ENCODE results near the gene DPEP1. TPM values are rescaled to one million over a fixed set of nuclear protein-coding genes. Genes with fewer than 3 reads are reported as not detected.
A peak's percentile ranks its signal among the peaks of the same experiment; 100 is the strongest.
"Not testable (repeated sequence)": the region's sequence is repeated elsewhere in the genome, so short reads cannot be mapped to it uniquely, and the experiment has no call there.

DPEP1 gene
- total RNA-seq, 1 donor from 2014 or later, result 0.36 TPM

DNA sequence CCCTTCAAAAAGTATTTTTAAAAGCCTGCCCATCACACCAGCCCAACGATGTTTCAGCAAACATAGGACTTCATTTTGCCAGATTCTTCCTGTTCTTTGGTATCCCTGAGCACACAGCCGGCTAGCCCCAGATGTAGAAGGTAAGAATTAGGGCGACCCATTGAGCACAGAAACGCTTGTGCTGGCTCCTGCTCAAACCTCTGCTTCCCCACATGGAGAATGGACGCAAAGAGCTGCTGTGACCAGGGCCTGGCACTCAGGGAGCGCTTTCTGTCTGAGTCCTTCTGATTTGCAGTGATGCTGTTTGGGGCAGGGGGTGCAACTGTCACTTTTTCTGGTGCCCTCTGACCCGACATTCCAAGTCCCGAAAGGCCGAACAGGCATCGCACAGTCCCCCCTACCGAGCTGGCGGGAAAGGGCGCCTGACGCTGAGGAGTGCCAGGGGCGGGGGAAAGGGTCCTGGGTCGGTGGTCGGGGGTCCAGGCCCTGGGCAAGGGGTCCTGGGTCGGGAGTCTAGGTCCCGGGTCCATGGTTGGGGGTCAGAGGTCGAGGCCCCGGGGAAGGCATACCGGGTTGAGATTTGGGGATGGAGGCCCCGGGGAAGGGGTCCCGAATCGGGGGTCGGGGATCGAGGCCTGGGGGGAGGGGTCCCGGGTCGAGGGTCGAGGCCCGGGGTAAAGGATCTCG lies 43.1 kb downstream of the DPEP1 start:
- no peak for DNase-seq (ENCODE audit: low spot score in 2 of 2, unreplicated experiment in 2 of 2)
- Mint-ChIP-seq H3K27ac (peak overlapping the region; percentile 53), H3K4me1 (peaks cover 15% of the 10 kb centered on the region)

DNA sequence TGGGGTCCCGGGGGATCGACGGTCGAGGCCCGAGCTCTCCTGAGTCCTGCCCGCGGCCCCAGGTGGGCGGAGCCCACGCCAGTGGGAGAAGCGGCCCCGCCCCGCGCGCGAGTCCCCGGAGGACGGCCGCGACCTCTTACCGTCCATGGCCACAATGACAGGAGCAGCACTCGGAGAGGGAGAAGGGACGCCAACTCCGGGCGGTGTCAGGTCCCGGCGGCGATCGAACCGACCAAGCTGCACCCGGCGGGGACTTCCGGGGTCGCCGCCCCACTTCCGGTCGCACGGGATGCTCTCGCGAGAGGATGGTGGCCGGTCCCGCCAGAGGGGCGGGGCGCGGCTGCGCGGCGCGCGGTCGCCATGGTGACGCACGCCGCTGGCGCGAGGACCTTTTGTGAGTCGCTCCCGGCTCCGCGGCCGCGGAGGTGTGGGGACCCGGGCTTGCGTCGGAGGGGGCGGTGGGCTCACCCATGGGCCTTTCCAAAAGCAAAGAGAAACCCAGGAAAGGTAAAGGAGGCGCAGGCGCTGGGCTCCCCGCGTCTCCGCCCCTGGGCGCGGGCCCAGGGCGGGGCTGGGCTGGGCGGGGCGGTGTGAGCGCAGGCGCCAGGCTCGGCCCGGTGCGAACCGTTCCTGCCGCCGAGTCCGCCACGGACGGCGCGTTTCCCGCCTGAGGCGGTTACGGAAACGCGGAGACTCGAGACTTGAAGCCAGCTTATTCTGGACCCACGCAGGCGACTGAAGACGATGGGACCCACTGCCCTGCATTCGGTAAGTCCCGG lies 44.2 kb downstream of the DPEP1 start, which contains the start of the genes CHMP1A and SPATA33:
Gene CHMP1A, minus strand, starts transcription at position 267 of the 779 bp plus-strand sequence. Its CDS starts 120 bp downstream, at position 147.
Gene SPATA33, plus strand, starts transcription at position 395 of the 779 bp plus-strand sequence. Its CDS starts 76 bp downstream, at position 471.
- DNase-seq (ENCODE audit: low spot score in 2 of 2, unreplicated experiment in 2 of 2), result peak; percentile 93 to 96
- H3K4me3 Mint-ChIP-seq, result peak within 1 kb of the TSS; percentile 84
- TF ChIP-seq, protein P1, sequence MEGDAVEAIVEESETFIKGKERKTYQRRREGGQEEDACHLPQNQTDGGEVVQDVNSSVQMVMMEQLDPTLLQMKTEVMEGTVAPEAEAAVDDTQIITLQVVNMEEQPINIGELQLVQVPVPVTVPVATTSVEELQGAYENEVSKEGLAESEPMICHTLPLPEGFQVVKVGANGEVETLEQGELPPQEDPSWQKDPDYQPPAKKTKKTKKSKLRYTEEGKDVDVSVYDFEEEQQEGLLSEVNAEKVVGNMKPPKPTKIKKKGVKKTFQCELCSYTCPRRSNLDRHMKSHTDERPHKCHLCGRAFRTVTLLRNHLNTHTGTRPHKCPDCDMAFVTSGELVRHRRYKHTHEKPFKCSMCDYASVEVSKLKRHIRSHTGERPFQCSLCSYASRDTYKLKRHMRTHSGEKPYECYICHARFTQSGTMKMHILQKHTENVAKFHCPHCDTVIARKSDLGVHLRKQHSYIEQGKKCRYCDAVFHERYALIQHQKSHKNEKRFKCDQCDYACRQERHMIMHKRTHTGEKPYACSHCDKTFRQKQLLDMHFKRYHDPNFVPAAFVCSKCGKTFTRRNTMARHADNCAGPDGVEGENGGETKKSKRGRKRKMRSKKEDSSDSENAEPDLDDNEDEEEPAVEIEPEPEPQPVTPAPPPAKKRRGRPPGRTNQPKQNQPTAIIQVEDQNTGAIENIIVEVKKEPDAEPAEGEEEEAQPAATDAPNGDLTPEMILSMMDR (IDR thresholded peaks at IDR 0.05; ENCODE audit: unreplicated experiment), result no peak
- H3K4me1 Mint-ChIP-seq, result peaks cover 15% of the 10 kb centered on the region
- no peaks in the 10 kb centered on the region for H3K27me3 Mint-ChIP-seq (ENCODE audit: low read depth)
- H3K9me3 Mint-ChIP-seq, result no peaks in the 10 kb centered on the region
- peak within 1 kb of the TSS; percentile 92 for H3K27ac Mint-ChIP-seq
- peaks cover 27% of the 10 kb centered on the region for H3K36me3 Mint-ChIP-seq

More for the DNA sequence above, 43.1 kb downstream of the DPEP1 start:
- Mint-ChIP-seq H3K9me3 (no peaks in the 10 kb centered on the region), H3K36me3 (peaks cover 24% of the 10 kb centered on the region), H3K4me3 (peak overlapping the region; percentile 84), H3K27me3 (ENCODE audit: low read depth) (no peaks in the 10 kb centered on the region)
- TF ChIP-seq, protein P1 (IDR thresholded peaks at IDR 0.05; ENCODE audit: unreplicated experiment), result no peak

DNA sequence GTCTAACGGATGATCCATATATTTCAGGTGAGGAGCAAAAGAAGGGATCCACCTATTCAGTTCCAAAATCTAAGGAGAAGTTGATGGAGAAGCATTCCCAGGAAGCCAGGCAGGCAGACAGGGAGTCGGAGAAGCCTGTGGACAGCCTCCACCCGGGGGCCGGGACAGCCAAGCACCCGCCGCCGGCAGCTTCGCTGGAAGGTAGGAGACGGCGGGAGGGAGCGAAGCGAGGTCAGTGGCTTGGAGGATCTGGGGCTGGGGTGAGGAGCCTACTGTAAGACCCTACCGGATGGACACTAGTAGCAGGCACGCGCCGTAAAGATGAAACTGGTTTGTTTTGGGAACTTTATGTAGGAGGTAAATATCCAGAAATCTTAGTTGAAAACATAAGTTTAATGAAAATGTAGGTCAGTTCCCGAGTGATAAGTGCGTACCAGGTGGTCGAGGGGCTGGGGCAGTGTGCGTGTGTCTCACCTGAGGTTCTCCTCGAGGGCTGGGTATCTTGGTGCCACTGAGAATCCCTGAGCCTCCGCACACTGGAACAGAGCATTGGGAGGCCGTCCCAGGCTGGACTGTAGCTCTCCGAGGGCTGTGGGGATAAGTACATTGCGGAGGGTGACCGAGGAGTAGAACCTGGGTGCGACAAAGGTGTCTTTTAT lies 44.9 kb downstream of the DPEP1 start:
- Mint-ChIP-seq H3K4me3 (peak overlapping the region; percentile 84), H3K27me3 (ENCODE audit: low read depth) (no peaks in the 10 kb centered on the region), H3K4me1 (peaks cover 15% of the 10 kb centered on the region), H3K36me3 (peaks cover 28% of the 10 kb centered on the region), H3K27ac (peak overlapping the region; percentile 92), H3K9me3 (no peaks in the 10 kb centered on the region)
- DNase-seq (ENCODE audit: low spot score in 2 of 2, unreplicated experiment in 2 of 2), result no peak
- TF ChIP-seq, protein P1 (IDR thresholded peaks at IDR 0.05; ENCODE audit: unreplicated experiment), result no peak

DNA sequence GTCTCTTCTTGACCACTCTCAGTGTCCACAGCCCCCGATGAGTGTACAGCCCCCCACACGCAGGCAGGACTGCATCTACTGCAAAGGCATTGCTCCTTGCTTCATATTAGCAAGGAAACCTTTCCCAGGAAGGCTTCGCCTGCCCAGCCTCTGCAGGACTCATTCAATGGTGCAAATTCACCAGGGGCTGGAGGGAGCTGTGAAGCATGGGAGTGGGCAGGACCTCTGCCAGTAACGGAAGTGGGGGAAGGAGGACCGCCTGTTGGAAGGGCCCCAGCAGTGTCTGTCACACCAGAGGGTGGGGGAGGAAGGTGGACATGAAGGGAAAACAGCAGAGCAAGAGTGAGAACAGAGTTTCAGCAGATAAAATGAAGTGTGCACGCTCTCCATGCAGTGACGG lies 46.7 kb downstream of the DPEP1 start:
- H3K27ac Mint-ChIP-seq, result no peak overlapping the region
- TF ChIP-seq, protein P1 (IDR thresholded peaks at IDR 0.05; ENCODE audit: unreplicated experiment), result no peak
- H3K4me3 Mint-ChIP-seq, result peak overlapping the region; percentile 30
- H3K36me3 Mint-ChIP-seq, result peaks cover 37% of the 10 kb centered on the region
- DNase-seq (ENCODE audit: low spot score in 2 of 2, unreplicated experiment in 2 of 2), result no peak
- peaks cover 15% of the 10 kb centered on the region for H3K4me1 Mint-ChIP-seq
- no peaks in the 10 kb centered on the region for H3K9me3 Mint-ChIP-seq
- H3K27me3 Mint-ChIP-seq (ENCODE audit: low read depth), result no peaks in the 10 kb centered on the region

DNA sequence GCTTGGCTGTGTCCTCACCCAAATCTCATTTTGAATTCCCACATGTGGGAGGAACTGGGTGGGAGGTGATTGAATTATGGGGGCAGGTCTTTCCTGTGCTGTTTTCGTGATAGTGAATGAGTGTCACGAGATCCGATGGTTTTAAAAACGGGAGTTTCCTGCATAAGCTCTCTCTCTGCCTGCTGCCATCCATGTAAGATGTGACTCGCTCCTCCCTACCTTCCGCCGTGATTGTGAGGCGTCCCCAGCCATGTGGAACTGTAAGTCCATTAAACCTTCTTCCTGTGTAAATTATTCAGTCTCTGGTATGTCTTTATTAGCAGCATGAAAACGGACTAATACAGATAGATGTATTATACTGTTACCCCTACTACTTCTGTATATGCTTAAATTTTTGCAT lies 47.8 kb downstream of the DPEP1 start:
- Mint-ChIP-seq H3K27me3 (ENCODE audit: low read depth) (no peaks in the 10 kb centered on the region), H3K36me3 (peaks cover 40% of the 10 kb centered on the region), H3K27ac (no peak overlapping the region), H3K9me3 (peaks cover 2% of the 10 kb centered on the region), H3K4me1 (peaks cover 15% of the 10 kb centered on the region), H3K4me3 (no peak overlapping the region)
- DNase-seq (ENCODE audit: low spot score in 2 of 2, unreplicated experiment in 2 of 2), result no peak
- TF ChIP-seq, protein P1 (IDR thresholded peaks at IDR 0.05; ENCODE audit: unreplicated experiment), result no peak

DNA sequence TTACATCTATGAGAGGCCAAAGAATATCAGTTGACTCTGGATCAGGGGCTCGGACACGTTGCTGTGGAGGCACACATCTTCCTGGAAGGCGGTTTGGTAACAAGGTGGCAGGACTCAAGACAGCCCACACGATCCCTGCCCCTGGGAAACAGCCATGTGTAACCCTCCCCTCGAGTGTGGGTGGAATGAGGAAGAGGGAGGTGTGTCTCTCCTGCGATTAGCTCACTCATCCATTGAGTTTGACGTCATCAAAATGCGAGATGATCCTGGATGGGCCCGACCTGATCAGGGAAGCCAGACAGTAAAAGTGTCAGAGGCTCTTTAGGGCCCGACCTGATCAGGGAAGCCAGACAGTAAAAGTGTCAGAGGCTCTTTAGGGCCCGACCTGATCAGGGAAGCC lies 50.8 kb downstream of the DPEP1 start:
- H3K4me3 Mint-ChIP-seq; H3K27ac Mint-ChIP-seq; H3K4me1 Mint-ChIP-seq; H3K27me3 Mint-ChIP-seq (ENCODE audit: low read depth); H3K9me3 Mint-ChIP-seq; DNase-seq (ENCODE audit: low spot score in 2 of 2, unreplicated experiment in 2 of 2): not testable (repeated sequence)
- H3K36me3 Mint-ChIP-seq, result peaks cover 42% of the 10 kb centered on the region

DNA sequence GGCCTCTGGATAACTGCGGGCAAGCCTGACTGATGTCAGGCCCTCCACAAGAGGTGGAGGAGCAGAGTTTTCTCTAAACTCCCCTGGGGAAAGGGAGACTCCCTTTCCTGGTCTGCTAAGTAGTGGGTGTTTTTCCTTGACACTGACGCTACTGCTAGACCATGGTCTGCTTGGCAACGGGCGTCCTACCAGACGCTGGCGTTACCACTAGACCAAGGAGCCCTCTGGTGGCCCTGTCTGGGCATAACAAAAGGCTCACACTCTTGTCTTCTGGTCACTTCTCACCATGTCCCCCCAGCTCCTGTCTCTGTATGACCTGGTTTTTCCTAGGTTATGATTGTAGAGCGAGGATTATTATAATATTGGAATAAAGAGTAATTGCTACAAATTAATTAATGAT lies 53.6 kb downstream of the DPEP1 start:
- H3K4me3 Mint-ChIP-seq; DNase-seq (ENCODE audit: low spot score in 2 of 2, unreplicated experiment in 2 of 2); H3K9me3 Mint-ChIP-seq; H3K27me3 Mint-ChIP-seq (ENCODE audit: low read depth); H3K27ac Mint-ChIP-seq; H3K4me1 Mint-ChIP-seq: not testable (repeated sequence)
- peaks cover 24% of the 10 kb centered on the region for H3K36me3 Mint-ChIP-seq
